GM12892 (cell line): ENCODE measurements around the gene CDH4.

Experiments
- POLR2A ChIP-seq: IDR thresholded peaks from 2 replicates; pipeline ENCODE4 v1.6.1; 2011; ENCODE audit warnings: low read depth, low read length, control low read depth
- POLR2AphosphoS5 ChIP-seq: IDR thresholded peaks from 2 replicates; pipeline ENCODE4 v1.6.1; 2011; ENCODE audit warnings: low read depth, low read length, control low read depth
- TAF1 ChIP-seq: IDR thresholded peaks from 2 replicates; pipeline ENCODE4 v1.6.1; 2011; ENCODE audit warnings: low read depth, mild to moderate bottlenecking, control low read depth, low read length, borderline replicate concordance

DNA sequence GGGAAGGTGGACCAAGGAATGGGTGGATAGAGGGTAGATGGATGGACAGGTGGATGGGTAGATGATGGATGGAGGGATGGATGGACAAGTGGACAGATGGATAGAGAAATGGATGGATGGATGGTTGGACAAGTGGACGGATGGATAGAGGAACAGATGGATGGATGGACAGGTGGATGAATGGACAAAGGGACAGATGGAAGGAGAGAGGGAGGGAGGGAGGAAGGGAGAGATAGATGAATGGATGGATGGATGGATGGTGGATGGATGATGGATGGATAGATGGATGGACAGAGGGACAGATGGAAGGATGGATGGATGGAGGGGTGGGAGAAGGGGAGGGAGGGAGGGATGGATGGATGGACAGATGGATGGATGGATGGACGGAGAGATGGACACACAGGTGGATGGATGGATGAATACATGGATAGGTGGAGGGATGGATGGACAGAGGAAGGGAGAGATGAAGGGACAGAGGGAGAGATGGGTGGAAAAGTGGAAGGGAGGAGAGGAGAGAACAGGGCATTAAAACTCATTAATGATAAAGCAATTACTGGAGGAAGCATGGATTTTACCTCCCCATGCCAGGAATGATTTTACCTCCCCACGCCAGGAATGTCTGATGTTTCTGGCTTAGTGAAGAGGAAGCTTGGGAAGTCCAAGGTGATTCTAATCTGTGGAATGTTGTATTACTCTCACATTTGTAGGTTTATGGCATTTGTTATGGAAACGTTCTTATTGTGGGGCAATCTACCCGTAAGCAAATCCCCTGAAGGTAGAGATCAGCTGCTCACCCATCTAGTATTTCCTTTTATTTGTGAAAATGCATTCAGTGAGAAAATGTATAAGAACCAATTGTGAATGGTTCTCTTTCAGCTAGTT is 430.3 kb downstream of the CDH4 start:
- TF ChIP-seq TAF1 (no peak), POLR2A (no peak), POLR2AphosphoS5 (no peak)
